Thoracic aorta (tissue), 2 donors: ENCODE results near the gene C10orf90. TPM values are rescaled to one million over a fixed set of nuclear protein-coding genes. Genes with fewer than 3 reads are reported as not detected.

Experiments
- ATAC-seq: fragments of 150-250 bp; one replicate; pipeline ENCODE4 v1.8.0; 2017; ENCODE audit warnings: low read depth; ENCODE audit not compliant: insufficient number of reproducible peaks, low FRiP score
- DNase-seq: peaks from one replicate; pipeline ENCODE4 v3.0.0-alpha.2; 2020; ENCODE audit warnings: low spot score
- H3K27ac ChIP-seq, 2 donors: fragments of 200-600 bp; sonication (generic); 1 replicate in 1 of 2; 2 replicates in 1 of 2; pipeline ENCODE4 v1.5.1; 2016; ENCODE audit warnings: mild to moderate bottlenecking in 2 of 2, moderate library complexity in 2 of 2
- H3K27me3 ChIP-seq: fragments of 200-600 bp; sonication (generic); replicated peaks from 2 replicates; pipeline ENCODE4 v1.6.0; 2016; ENCODE audit warnings: mild to moderate bottlenecking; ENCODE audit not compliant: insufficient read depth
- H3K36me3 ChIP-seq: fragments of 200-600 bp; sonication (generic); one replicate; pipeline ENCODE4 v1.5.1; 2016
- H3K4me1 ChIP-seq, 2 donors: fragments of 200-600 bp; sonication (generic); 1 replicate in 1 of 2; 2 replicates in 1 of 2; pipeline versions ENCODE4 v1.5.1 to v1.6.0; 2016; ENCODE audit warnings: low read depth in 2 of 2, mild to moderate bottlenecking in 1 of 2; ENCODE audit not compliant: control insufficient read depth in 1 of 2
- H3K4me3 ChIP-seq: fragments of 200-600 bp; sonication (generic); 2 replicates; pipeline ENCODE4 v1.5.1; 2016; ENCODE audit warnings: mild to moderate bottlenecking
- H3K9me3 ChIP-seq: fragments of 200-600 bp; sonication (generic); 2 replicates; pipeline ENCODE4 v1.5.1; 2016
- total RNA-seq, 2 donors: library from RNA; depleted of rRNA; stranded (reverse); fragments of >200 nt; gene quantifications; one replicate each; pipeline versions ENCODE4 v1.1.0 to v1.2.3, GENCODE V29; 2016
- TF ChIP-seq, protein P1 (sequence below): fragments of 200-600 bp; sonication (generic); IDR thresholded peaks from one replicate; pipeline ENCODE4 v1.5.1; 2019; ENCODE audit warnings: antibody characterized with exemption

C10orf90 gene
- not detected for total RNA-seq

GRCh38 chr10:126670056-126670894 is at the start of gene C10orf90:
TSS of gene C10orf90 (minus strand) at chr10:126670693. CDS start at chr10:126670480, 213 bp downstream.
- Histone ChIP-seq H3K27ac (no peak within 1 kb of the TSS), H3K36me3 (no peaks in the 10 kb centered on the region), H3K4me1 (no peaks in the 10 kb centered on the region), H3K4me3 (no peak within 1 kb of the TSS), H3K27me3 (no peaks in the 10 kb centered on the region), H3K9me3 (no peaks in the 10 kb centered on the region)
- TF ChIP-seq, protein P1, sequence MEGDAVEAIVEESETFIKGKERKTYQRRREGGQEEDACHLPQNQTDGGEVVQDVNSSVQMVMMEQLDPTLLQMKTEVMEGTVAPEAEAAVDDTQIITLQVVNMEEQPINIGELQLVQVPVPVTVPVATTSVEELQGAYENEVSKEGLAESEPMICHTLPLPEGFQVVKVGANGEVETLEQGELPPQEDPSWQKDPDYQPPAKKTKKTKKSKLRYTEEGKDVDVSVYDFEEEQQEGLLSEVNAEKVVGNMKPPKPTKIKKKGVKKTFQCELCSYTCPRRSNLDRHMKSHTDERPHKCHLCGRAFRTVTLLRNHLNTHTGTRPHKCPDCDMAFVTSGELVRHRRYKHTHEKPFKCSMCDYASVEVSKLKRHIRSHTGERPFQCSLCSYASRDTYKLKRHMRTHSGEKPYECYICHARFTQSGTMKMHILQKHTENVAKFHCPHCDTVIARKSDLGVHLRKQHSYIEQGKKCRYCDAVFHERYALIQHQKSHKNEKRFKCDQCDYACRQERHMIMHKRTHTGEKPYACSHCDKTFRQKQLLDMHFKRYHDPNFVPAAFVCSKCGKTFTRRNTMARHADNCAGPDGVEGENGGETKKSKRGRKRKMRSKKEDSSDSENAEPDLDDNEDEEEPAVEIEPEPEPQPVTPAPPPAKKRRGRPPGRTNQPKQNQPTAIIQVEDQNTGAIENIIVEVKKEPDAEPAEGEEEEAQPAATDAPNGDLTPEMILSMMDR = no peak
- ATAC-seq (no peak), DNase-seq (no peak)

DNA sequence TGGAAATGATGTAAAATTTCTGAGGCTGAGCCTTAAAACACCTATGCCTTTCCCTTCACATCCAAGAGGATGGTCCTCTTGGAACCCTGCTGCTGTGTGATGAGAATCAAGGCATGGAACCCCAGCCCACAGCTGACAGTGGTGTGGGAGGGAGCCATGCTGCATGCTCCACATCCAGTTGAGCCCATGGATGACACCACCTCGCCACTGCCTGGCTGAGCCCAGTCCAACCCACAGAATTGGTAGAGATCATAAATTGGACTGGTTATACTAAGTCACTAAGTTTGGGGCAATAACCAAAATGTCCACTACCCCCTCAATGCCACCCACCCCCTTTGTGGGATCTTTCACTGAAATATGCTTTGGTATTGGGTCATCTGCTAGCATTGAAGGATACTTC is 45.9 kb upstream of the C10orf90 start:
- no peaks in the 10 kb centered on the region for H3K4me1 ChIP-seq
- no peaks in the 10 kb centered on the region for H3K36me3 ChIP-seq
- no peaks in the 10 kb centered on the region for H3K9me3 ChIP-seq
- no peak overlapping the region for H3K4me3 ChIP-seq
- no peak for DNase-seq
- no peak overlapping the region for H3K27ac ChIP-seq
- TF ChIP-seq, protein P1 = no peak
- no peaks in the 10 kb centered on the region for H3K27me3 ChIP-seq
- no peak for ATAC-seq

GRCh38 chr10:126713594-126713993 is 43.1 kb upstream of the C10orf90 start:
- Histone ChIP-seq H3K9me3 (no peaks in the 10 kb centered on the region), H3K27me3 (no peaks in the 10 kb centered on the region), H3K36me3 (no peaks in the 10 kb centered on the region), H3K4me3 (no peak overlapping the region), H3K4me1 (no peaks in the 10 kb centered on the region), H3K27ac (no peak overlapping the region)
- TF ChIP-seq, protein P1 = no peak
- no peak for ATAC-seq
- DNase-seq = no peak

GRCh38 chr10:126712681-126713080 is 42.2 kb upstream of the C10orf90 start:
- H3K4me3 ChIP-seq = no peak overlapping the region
- no peaks in the 10 kb centered on the region for H3K36me3 ChIP-seq
- DNase-seq (no peak), ATAC-seq (no peak)
- no peak overlapping the region for H3K27ac ChIP-seq
- H3K4me1 ChIP-seq = no peaks in the 10 kb centered on the region
- TF ChIP-seq, protein P1 = no peak
- H3K27me3 ChIP-seq = no peaks in the 10 kb centered on the region
- no peaks in the 10 kb centered on the region for H3K9me3 ChIP-seq

GRCh38 chr10:126705951-126706565 is 35.6 kb upstream of the C10orf90 start:
- Histone ChIP-seq H3K4me1 (no peaks in the 10 kb centered on the region), H3K27ac (no peak overlapping the region), H3K27me3 (no peaks in the 10 kb centered on the region), H3K9me3 (no peaks in the 10 kb centered on the region), H3K36me3 (no peaks in the 10 kb centered on the region), H3K4me3 (no peak overlapping the region)
- no peak for DNase-seq
- no peak for ATAC-seq
- TF ChIP-seq, protein P1 = no peak
